ENCODE results near the gene CCDC197.

The CCDC197 gene

DNA sequence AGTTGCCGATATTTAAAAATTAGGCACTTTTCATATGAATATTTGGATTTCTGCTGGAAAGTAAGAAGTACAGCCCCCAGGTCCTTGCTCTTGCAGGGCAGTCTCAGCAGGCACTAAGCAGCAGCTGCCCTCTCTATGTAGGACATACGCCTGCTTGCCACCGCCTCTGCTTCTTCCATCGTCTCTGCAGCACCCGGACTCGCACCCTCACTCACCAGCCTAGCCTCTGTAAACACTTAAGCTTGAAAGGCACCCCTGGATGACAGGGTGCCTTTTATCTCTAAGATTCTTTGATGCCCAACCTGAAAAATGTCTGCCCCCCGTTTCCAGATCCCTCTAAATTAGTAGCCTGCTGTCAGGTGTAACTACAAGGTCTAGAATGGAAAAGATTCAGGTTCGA lies 48.0 kb downstream of the CCDC197 start:
- no peak for DNase-seq

DNA sequence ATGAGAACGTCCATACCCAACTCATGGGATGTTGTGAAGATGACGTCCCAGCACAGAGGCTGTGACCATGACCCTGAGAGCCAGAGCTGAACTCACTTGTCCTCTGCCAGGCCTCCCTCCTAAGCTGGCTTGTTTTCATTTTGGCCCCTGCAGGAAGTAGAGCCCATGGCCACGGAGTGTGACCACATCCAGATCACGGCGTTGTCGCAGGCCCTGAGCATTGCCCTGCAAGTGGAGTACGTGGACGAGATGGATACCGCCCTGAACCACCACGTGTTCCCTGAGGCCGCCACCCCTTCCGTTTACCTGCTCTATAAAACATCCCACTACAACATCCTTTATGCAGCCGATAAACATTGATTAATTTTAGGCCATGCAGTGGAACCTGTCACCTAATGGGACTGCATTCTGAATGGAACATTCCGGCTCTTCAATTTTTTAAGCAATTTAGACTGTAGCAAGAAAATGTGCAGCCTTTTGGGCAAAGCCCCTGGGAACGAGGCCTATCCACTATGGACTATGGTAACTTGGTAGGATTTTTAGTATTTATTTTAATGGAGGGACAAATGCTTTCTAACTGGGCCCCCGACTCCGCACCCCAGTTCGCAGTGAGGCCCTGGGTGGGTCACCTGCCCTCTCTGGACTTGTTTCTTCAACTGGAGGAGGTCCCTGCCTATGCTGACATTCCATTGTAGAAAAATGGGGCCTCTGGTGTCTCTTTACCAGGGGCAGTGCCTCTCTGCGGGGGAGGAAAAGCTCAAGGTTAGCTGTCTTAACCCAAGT lies 48.7 kb downstream of the CCDC197 start:
- no peak for DNase-seq

DNA sequence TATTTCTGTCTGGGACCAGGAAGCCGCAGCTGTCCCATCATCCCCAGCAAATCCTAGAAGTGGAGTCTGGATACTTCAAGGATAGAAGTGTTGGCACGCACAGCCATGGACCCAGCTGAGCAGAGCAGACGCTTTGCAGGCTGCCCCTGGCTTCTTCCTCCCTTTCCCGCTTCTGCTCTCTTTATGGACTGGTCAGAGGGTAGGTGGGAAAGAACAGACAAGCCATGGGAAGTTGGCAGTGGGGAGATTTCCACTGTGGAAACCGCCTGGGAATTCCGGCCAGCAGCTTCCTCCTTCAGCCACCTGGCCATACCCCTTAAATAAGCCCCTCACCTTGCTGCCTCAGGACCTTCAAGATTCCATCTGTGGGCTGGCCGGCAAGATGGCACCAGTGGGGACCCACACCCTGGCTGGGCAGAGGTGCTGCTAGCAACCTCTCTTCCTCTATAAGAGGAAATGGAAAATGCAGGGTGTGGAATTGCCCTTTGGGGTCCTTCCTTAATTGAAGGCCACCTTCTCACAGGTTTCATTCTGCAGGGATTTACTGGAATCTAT lies 49.7 kb downstream of the CCDC197 start:
- DNase-seq = no peak

DNA sequence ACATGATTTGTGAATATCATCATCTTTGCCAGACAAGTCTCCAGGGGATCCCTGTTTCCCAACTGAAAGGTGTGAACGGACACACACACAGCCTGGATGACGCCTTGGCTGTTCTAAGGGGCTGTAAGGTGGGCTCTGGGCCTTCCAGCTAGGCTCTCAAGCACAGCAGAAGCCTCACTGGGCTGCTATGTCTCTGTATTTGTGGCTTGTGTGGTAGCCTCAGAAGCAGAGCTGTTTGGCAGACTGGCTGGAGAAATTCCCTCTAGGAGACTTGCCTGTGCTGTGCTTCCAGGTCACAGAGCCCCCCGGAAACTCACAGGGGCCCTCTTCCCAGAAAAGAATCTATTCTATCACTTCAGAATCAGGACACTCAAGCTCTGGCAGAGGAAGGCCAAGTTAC lies 50.5 kb downstream of the CCDC197 start:
- no peak for DNase-seq

DNA sequence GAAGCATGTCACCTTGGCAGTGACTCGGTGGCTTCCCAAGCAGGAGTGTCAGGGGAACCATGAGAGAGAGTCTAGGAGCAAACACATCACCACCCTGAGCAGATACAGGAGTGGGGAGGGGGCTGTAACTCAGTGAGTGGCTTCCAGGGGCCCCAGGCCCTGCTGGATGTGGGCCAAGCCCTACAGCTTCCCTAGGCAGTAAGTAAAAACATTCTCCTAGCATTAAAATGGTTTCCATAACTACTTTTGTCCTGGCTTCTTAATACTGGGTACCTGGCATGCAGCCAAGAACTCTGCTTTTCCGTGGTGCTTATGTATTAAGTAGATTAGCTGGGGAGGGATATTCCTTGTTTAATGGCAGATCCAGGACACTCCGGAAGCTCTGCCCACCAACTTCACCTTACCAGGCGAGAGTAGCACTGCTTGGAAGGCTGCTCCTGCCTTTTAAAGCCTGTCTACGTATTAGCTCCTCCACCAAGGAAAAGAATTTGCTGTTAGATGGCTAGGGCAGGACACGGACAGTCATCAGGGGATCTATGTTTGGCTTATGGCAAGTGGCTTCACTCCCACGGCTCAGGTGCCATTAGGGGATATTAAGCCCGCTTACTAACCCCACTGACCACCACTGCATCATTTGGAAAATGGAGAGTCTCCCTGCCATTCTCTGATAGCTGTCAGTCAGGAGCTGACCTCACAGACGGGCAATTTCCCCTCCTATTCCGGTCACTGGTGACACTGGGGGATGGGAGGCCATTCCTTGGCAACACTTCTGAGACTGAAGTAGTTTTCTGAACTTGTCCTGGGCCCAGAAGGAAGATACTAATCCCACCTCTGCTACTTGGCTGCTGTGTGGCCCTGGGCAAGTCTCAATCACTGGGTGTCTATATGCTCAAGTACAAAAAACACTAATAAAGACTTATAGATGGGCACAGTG lies 51.9 kb downstream of the CCDC197 start:
- no peak for DNase-seq

DNA sequence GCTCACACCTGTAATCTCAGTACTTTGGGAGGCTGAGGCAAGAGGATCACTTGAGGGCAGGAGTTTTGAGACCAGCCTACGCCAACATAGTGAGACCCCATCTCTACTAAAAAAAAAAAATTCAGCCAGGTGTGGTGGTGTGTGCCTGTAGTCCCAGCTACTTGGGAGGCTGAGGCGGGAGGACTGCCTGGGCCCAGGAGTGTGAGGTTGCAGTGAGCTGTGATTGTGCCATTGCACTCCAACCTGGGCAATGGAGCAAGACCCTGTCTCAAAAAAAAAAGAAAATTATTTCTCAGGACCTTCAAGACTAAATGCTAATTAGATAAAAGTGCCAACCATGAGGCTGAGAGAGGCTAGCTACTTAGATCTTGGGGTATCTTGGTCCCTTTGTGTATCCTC lies 52.5 kb downstream of the CCDC197 start:
- DNase-seq = no peak

DNA sequence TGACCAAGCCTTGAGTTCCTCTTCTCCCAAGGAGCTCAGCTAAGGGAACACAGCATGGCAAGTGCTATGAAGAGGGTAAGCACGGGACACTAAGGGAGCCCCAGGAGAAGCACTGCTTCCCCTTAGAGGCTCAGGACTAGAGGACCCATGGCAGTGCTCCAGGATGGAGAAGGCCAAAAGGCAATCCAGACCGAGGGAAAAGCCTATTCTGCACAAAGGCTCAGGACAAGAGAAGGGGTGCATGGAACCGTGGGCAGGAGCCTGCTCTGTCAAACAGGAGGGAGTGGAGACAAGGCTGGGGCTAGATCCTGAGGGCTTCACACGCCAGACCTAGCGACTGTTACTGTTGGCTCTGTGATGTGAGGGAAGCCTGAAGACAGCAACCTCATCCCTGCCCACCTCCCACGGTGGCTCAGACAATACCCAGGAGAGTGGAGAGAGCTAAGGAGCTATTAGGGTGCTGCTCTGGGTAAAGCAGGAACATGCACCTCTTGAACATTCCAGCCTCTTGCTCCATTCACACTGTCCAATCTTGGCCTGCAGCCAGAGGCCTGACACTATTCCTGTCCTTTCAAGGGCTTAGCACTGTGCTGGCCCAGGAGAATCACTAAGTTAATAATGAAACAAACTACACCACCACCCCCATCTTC lies 53.3 kb downstream of the CCDC197 start:
- DNase-seq = no peak

DNA sequence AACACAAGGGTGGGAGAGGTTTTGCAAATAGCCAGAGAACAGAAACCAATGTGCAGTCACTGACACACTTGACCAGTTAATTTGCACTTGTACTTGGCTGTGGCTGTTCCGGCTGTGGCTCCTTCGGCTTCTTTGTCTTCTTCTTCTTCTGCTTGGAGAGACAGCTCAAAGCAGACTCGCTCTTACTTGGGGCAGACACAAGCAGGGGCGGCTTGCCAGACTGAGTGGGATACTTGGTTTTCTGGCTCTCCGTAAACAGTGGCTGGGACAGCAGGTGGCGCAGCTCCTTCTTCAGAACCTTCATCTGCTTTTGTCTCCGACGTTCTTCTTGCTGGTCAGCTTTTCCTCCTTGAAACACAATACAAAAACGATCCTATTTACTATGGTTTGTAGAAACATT lies 54.0 kb downstream of the CCDC197 start:
- DNase-seq = no peak

DNA sequence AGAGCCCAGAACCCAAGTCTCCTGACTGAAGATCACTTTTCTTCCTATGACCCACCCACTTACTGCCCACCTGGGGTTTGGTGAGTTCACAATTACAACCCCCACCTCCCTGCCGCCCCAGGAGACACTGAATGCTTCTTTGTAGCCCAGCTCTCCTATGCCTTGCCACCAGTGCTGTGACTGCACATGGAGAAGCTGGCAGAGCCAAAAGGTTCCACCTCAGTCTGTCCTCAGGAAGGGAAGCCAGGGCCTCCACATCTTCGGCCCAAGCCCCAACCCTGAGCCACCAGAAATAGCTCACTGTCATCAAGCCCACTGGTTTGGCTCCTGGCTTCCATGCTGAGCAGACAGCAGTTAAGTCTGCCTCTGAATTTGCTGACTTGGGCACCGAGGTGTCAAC lies 54.7 kb downstream of the CCDC197 start:
- no peak for DNase-seq

DNA sequence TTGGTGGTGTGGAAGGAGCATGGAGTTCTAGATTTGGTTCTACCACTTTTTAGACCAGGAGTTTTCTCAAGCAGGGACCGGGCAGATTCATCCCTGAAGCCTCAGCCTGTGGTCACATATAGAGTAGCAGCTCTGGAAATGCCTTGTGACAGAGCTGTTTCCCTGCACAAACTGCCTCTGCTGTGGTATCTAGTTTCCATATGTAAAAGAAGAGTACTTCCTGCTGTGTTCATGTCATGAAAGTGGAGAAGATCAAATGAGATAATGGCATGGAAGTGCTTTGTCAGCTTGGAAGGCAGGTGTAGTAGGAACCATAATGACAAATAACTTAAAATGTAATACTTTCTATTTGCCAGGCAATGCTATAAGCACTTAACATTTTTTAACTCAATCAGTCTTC lies 55.1 kb downstream of the CCDC197 start:
- no peak for DNase-seq

DNA sequence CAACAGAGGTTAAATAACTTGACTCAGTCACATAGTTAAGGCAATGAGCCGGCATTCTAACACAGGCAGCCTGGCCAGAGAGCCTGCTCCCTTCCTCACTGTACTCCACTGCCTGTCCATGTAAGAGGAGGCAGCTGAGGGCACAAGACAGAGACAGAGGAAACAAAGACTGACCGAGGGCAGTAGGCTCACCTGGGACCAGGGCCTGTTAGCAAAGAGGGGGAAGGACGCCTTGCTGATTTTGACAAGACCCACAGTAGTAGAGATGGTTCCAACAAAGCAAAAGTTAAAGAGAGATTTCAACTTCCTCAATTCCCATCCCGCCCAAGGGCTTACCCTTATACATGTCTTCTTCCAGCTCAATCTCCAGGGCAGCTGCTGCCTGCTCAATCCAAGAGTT lies 55.6 kb downstream of the CCDC197 start:
- no peak for DNase-seq

DNA sequence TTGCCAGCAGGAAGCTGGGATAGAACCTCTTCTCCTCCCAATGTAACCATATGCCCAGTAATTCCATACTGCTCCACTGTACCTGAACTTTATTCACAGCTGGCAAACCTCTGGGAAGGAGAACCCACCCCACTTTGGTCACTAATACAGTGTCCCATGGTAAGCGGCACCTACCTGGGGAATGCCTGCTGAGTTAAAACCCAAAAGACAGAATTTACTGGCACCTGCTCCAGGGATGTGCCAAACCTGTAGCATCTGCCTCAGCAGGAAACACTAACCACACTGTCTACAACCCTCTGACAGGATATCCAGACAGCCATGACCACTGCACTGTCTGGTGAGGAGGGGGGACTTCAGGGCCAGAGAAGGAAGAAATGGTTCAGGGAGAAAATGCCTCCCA lies 57.3 kb downstream of the CCDC197 start:
- no peak for DNase-seq

DNA sequence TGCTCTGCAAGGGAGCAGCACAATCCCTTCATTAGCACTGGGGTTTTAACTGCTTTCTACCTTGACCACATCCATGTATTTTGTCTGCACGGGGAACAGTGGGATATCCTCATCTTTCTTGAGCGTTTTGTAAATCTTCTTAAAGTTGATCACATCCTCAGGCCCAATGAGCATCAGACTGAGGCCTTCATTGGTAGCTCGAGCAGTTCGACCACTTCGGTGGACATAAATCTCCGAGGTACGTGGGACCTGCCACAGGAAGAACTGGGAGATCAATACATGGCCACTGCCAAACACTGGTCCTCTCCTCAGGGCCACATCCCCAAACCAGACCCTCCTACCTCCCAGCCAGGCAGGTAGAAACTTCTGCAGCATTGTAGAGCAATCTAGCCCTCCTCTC lies 57.8 kb downstream of the CCDC197 start:
- no peak for DNase-seq

DNA sequence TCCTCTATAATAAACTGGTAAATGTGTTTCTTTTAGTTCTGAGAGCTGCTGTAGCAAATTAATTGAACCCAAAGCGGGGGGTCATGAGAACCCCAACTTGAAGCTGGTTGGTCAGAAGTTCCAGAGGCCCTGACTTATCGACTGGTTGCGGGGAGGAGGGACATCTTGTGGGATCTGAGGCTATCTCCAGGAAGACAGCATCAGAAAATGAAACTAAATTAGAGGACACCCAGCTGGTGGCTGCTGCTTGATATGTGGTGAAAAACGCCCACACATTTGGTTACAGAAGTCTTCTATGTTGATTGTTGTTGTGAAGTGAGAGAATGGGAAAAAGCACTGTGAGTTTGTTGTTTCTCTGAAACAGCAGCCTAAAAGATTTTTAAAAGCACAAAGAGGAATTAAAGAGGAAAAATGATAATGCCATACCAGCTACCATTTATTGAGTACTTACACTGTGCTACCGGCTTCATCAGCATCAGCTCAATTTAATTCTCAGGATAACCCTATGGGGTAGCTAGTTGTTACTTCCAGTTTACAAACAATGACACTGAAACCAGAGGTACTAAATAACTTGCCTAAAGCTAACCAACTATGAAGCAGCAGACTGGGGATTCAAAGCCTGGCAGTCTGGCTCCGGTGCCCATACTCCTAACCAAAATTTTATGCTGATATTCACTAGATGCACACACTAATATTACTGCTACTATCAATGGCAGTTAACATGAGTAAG lies 59.6 kb downstream of the CCDC197 start:
- no peak for DNase-seq

DNA sequence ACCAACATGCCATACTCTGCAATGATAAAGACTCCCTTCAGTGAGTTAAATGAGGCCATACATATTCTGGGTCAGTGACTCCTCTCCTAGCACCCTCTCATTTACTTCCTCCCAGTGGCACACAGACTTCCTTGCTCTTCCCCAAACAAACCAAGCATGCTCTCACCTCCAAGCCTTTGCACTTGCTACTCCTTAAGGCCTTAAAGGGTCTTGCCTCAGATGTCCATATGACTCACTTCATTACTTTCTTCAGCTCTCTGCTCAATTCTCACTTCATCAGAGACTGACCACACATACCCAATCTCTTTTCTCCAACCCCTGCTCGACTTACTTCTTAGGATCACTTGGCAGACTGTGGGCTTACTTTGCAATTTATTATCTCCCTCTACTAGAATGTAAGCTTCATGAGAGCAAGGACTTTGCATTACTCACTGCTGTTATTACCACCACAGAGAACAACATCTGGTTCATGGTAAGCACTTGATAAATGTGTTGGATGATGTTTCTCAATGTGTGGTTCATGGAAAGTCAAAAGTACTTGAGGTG lies 61.1 kb downstream of the CCDC197 start:
- no peak for DNase-seq

All from activated naive CD4-positive, alpha-beta T cell treated with anti-CD3 and anti-CD28 coated beads, Interleukin-2, amount 50 U/mL, for 16 hours (primary cell).